ENCODE results near the gene PNPO.
"Not testable (repeated sequence)": the region's sequence is repeated elsewhere in the genome, so short reads cannot be mapped to it uniquely, and the experiment has no call there.

The PNPO gene

GRCh38 chr17:47918991-47919390 is 22.4 kb upstream of the PNPO start:
- no peak for DNase-seq

- DNase-seq, result not testable (repeated sequence)
Observed at GRCh38 chr17:47919889-47920288, 21.5 kb upstream of the PNPO start.

GRCh38 chr17:47924785-47925677 is 16.3 kb upstream of the PNPO start:
- DNase-seq, result no peak

- DNase-seq, result no peak
Observed at GRCh38 chr17:47925678-47925988, 15.7 kb upstream of the PNPO start.

- no peak for DNase-seq
Observed at GRCh38 chr17:47927821-47928400, 13.5 kb upstream of the PNPO start.

- DNase-seq, result no peak
Observed at GRCh38 chr17:47928415-47928814, 13.0 kb upstream of the PNPO start.

- no peak for DNase-seq
Observed at GRCh38 chr17:47929218-47930000, 12.0 kb upstream of the PNPO start.

- DNase-seq, result no peak
Observed at GRCh38 chr17:47931848-47932247, 9.5 kb upstream of the PNPO start.

- no peak for DNase-seq
Observed at GRCh38 chr17:47934856-47935255, 6.5 kb upstream of the PNPO start.

- DNase-seq, result not testable (repeated sequence)
Observed at GRCh38 chr17:47935468-47935867, 5.9 kb upstream of the PNPO start.

- no peak for DNase-seq
Observed at GRCh38 chr17:47935961-47936360, 5.4 kb upstream of the PNPO start.

GRCh38 chr17:47937941-47938340 is 3.4 kb upstream of the PNPO start:
- no peak for DNase-seq

GRCh38 chr17:47942096-47942510 is 732 bp downstream of the PNPO start:
- DNase-seq, result no peak

GRCh38 chr17:47942568-47942967 is 1.2 kb downstream of the PNPO start:
- DNase-seq, result no peak

GRCh38 chr17:47945080-47945479 is 3.7 kb downstream of the PNPO start:
- no peak for DNase-seq

GRCh38 chr17:47945529-47946508 is 4.4 kb downstream of the PNPO start:
- DNase-seq, result no peak

GRCh38 chr17:47946516-47946915 is 5.1 kb downstream of the PNPO start:
- no peak for DNase-seq

GRCh38 chr17:47946929-47947397 is 5.6 kb downstream of the PNPO start:
- DNase-seq, result peak; percentile 84

GRCh38 chr17:47948706-47949196 is 7.4 kb downstream of the PNPO start:
- DNase-seq, result no peak

GRCh38 chr17:47949197-47949759 is 7.9 kb downstream of the PNPO start:
- DNase-seq, result peak; percentile 66

GRCh38 chr17:47949946-47950345 is 8.6 kb downstream of the PNPO start:
- DNase-seq, result no peak

- no peak for DNase-seq
Observed at GRCh38 chr17:47950448-47950847, 9.1 kb downstream of the PNPO start.
